CD1c-positive myeloid dendritic cell (primary cell): ENCODE data around the gene PHKG2.
"Not testable (repeated sequence)": the region's sequence is repeated elsewhere in the genome, so short reads cannot be mapped to it uniquely, and the experiment has no call there.

Source experiments
- DNase-seq: peaks from one replicate; pipeline ENCODE4 v3.0.0-alpha.2; 2016; ENCODE audit errors: extremely low spot score

PHKG2 gene

GRCh38 chr16:30747799-30748633, at the start of gene PHKG2:
Gene PHKG2, plus strand, starts transcription at chr16:30748425. Its CDS starts 396 bp downstream, at chr16:30748821.
- DNase-seq: peak; percentile 99

- DNase-seq: peak; percentile 87
Measured at GRCh38 chr16:30698816-30699614, 49.2 kb upstream of the PHKG2 start, which contains the start of gene SRCAP. Gene SRCAP, plus strand, starts transcription at chr16:30699171. Its CDS starts 1,654 bp downstream, at chr16:30700825.

- DNase-seq: no peak
Measured at GRCh38 chr16:30699615-30700099, 48.6 kb upstream of the PHKG2 start.

GRCh38 chr16:30700491-30700890, 47.7 kb upstream of the PHKG2 start:
- DNase-seq: no peak

- no peak for DNase-seq
Measured at GRCh38 chr16:30700971-30701370, 47.3 kb upstream of the PHKG2 start.

- not testable (repeated sequence) for DNase-seq
Measured at GRCh38 chr16:30703071-30703470, 45.2 kb upstream of the PHKG2 start.

- DNase-seq: no peak
Measured at GRCh38 chr16:30703971-30704370, 44.3 kb upstream of the PHKG2 start.

GRCh38 chr16:30706046-30706445, 42.2 kb upstream of the PHKG2 start:
- no peak for DNase-seq

- DNase-seq: no peak
Measured at GRCh38 chr16:30710971-30711370, 37.3 kb upstream of the PHKG2 start.

- DNase-seq: no peak
Measured at GRCh38 chr16:30711712-30712111, 36.5 kb upstream of the PHKG2 start.

GRCh38 chr16:30715750-30716445, 32.3 kb upstream of the PHKG2 start:
- peak; percentile 90 for DNase-seq

- DNase-seq: no peak
Measured at GRCh38 chr16:30720086-30720485, 28.1 kb upstream of the PHKG2 start.

- no peak for DNase-seq
Measured at GRCh38 chr16:30720694-30721093, 27.5 kb upstream of the PHKG2 start.

GRCh38 chr16:30721167-30721566, 27.1 kb upstream of the PHKG2 start:
- DNase-seq: no peak

- DNase-seq: no peak
Measured at GRCh38 chr16:30721606-30722005, 26.6 kb upstream of the PHKG2 start.

- no peak for DNase-seq
Measured at GRCh38 chr16:30722443-30722842, 25.8 kb upstream of the PHKG2 start.

- no peak for DNase-seq
Measured at GRCh38 chr16:30722916-30723315, 25.3 kb upstream of the PHKG2 start.

- DNase-seq: no peak
Measured at GRCh38 chr16:30723725-30724355, 24.4 kb upstream of the PHKG2 start.

- peak; percentile 89 for DNase-seq
Measured at GRCh38 chr16:30724641-30725417, 23.4 kb upstream of the PHKG2 start.

GRCh38 chr16:30725418-30725792, 22.8 kb upstream of the PHKG2 start:
- no peak for DNase-seq

GRCh38 chr16:30728321-30728720, 19.9 kb upstream of the PHKG2 start:
- no peak for DNase-seq
